GM12865 (cell line): ENCODE results near the gene SFXN3.
A peak's percentile ranks its signal among the peaks of the same experiment; 100 is the strongest.

Experiments
- DNase-seq: peaks from one replicate; pipeline ENCODE4 v3.0.0; 2010; ENCODE audit warnings: low read depth
- H3K4me3 ChIP-seq: 2 replicates; pipeline ENCODE4 v1.5.1; 2011; ENCODE audit warnings: mild to moderate bottlenecking, low read depth, low read length, control low read depth
- CTCF ChIP-seq: IDR thresholded peaks from 2 replicates; pipeline ENCODE4 v1.5.1; 2011; ENCODE audit warnings: low read length, control low read depth, low read depth, inconsistent platforms; ENCODE audit not compliant: insufficient read depth; ENCODE audit errors: missing control alignments

SFXN3 gene

GRCh38 chr10:100996678-100997359 is 34.2 kb upstream of the SFXN3 start:
- H3K4me3 ChIP-seq = peak overlapping the region; percentile 81
- TF ChIP-seq CTCF = no peak
- peak; percentile 46 for DNase-seq

DNA sequence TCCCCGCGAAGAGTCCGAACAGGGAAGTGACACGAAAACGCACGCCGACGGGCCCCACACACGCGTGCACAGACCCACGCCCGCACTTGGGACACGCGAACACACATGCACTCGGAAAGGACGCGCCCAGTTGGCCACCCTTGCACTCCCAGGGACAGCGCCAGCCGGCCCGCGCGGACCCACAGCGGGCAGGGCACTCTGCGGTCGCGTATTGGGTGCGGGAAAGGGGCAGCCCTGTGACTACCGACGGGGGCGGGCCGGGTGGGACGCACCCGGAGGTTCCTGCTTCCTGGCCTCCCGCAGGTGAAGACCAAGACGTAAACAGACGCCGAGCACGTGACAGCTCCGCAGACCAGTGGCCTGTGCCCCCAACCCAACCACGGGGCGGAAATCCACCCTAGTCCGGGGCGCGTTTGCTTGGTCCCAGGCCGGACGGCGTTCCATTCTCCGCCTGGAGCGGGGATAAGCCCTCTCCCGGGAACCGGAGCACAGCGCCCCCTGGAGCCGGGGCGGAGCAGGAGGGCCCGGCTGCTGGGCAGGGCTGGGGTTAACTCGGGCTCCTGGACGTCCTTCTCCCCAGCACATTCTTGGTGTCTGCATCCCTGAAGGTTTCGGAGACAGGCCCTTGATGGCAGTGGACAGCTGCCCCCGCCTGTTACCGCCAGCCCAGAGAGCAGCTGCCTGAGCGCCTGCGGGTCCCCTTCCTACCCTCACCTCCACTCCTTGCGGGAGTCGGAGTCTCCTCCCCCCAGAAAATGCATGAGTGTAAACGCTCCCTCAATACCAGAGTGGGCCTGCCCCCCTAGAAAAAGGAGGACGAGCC is 33.5 kb upstream of the SFXN3 start:
- peak; percentile 93 for TF ChIP-seq CTCF
- peak; percentile 82 for DNase-seq
- peak overlapping the region; percentile 81 for H3K4me3 ChIP-seq

- peak overlapping the region; percentile 81 for H3K4me3 ChIP-seq
- DNase-seq = peak; percentile 77
Measured at GRCh38 chr10:100998183-100998990, 32.6 kb upstream of the SFXN3 start.

GRCh38 chr10:100998991-100999741 is 31.9 kb upstream of the SFXN3 start:
- H3K4me3 ChIP-seq = peak overlapping the region; percentile 81
- DNase-seq = peak; percentile 82
- TF ChIP-seq CTCF = peak; percentile 87

More at GRCh38 chr10:100998183-100998990, 32.6 kb upstream of the SFXN3 start:
- TF ChIP-seq CTCF = no peak

- TF ChIP-seq CTCF = no peak
- H3K4me3 ChIP-seq = peak within 1 kb of the TSS; percentile 81
- no peak for DNase-seq
Measured at GRCh38 chr10:100999742-101000126, 31.3 kb upstream of the SFXN3 start, which contains the start of gene LZTS2. Gene LZTS2 (plus strand): TSS chr10:100999808. CDS start chr10:101002539, 2,731 bp downstream.
